GM21529 (cell line): ENCODE results near the gene KIRREL1.

Experiments
- ATAC-seq: cut with Tn5 transposase; IDR thresholded peaks from one replicate; pipeline ENCODE4 v1.9.1; 2021; ENCODE audit not compliant: unreplicated experiment

KIRREL1 gene

GRCh38 chr1:158005224-158005623 is 11.8 kb downstream of the KIRREL1 start:
- ATAC-seq, result no peak

GRCh38 chr1:158007180-158007579 is 13.7 kb downstream of the KIRREL1 start:
- no peak for ATAC-seq

GRCh38 chr1:158007667-158008386 is 14.4 kb downstream of the KIRREL1 start:
- ATAC-seq, result no peak

GRCh38 chr1:158008630-158009029 is 15.2 kb downstream of the KIRREL1 start:
- no peak for ATAC-seq

GRCh38 chr1:158011714-158012113 is 18.3 kb downstream of the KIRREL1 start:
- no peak for ATAC-seq

GRCh38 chr1:158013840-158014730 is 20.6 kb downstream of the KIRREL1 start:
- no peak for ATAC-seq

- no peak for ATAC-seq
Measured at GRCh38 chr1:158014731-158015320, 21.4 kb downstream of the KIRREL1 start.

- no peak for ATAC-seq
Measured at GRCh38 chr1:158016651-158017335, 23.3 kb downstream of the KIRREL1 start.

GRCh38 chr1:158017800-158018595 is 24.6 kb downstream of the KIRREL1 start:
- ATAC-seq, result no peak

- ATAC-seq, result no peak
Measured at GRCh38 chr1:158019171-158019868, 25.9 kb downstream of the KIRREL1 start.

GRCh38 chr1:158020259-158020885 is 26.9 kb downstream of the KIRREL1 start:
- no peak for ATAC-seq

- ATAC-seq, result no peak
Measured at GRCh38 chr1:158020886-158021620, 27.6 kb downstream of the KIRREL1 start.

GRCh38 chr1:158021721-158022120 is 28.3 kb downstream of the KIRREL1 start:
- ATAC-seq, result no peak

- no peak for ATAC-seq
Measured at GRCh38 chr1:158022554-158023312, 29.3 kb downstream of the KIRREL1 start.

GRCh38 chr1:158024737-158025136 is 31.3 kb downstream of the KIRREL1 start:
- no peak for ATAC-seq

- no peak for ATAC-seq
Measured at GRCh38 chr1:158025576-158026230, 32.3 kb downstream of the KIRREL1 start.

GRCh38 chr1:158026651-158027050 is 33.2 kb downstream of the KIRREL1 start:
- no peak for ATAC-seq
